ENCODE results near the gene CNTNAP2. TPM values are rescaled to one million over a fixed set of nuclear protein-coding genes. Genes with fewer than 3 reads are reported as not detected.

CNTNAP2 gene
- total RNA-seq, 1 experiment from 2014 or later = 64.5 TPM

GRCh38 chr7:147586526-147586925 is 1469.9 kb downstream of the CNTNAP2 start:
- peaks cover 0 to 7% of the 10 kb centered on the region in 2 experiments; a peak in 2 of 5 replicates for H3K9me3 Mint-ChIP-seq
- Histone ChIP-seq H3T11ph (ENCODE audit: low read length) (no peak overlapping the region), H4K8ac (replicated peaks; ENCODE audit: insufficient read length, low read depth, low read length) (no peak overlapping the region), H2BK15ac (ENCODE audit: low read depth, low read length) (no peak overlapping the region), H2BK120ac (ENCODE audit: low read depth, low read length, poor library complexity, severe bottlenecking) (no peak overlapping the region), H3K4ac (ENCODE audit: low read depth, low read length) (no peak overlapping the region), H3K9ac (ENCODE audit: extremely low read depth, insufficient read length, low read length) (no peak overlapping the region), H3K27ac (ENCODE audit: insufficient read length, low read depth, low read length) (no peak overlapping the region), H2BK12ac (ENCODE audit: insufficient read length, low read depth, low read length) (no peak overlapping the region), H4K20me1 (ENCODE audit: control insufficient read depth, insufficient read depth, insufficient read length) (no peaks in the 10 kb centered on the region), H3K4me2 (ENCODE audit: insufficient read depth, insufficient read length, low read length) (no peak overlapping the region), H2AK5ac (ENCODE audit: insufficient read length, low read length) (no peak overlapping the region), H3K14ac (ENCODE audit: insufficient read depth, low read length) (no peak overlapping the region), H3K79me2 (ENCODE audit: insufficient read depth, low read length) (no peaks in the 10 kb centered on the region), H4K91ac (ENCODE audit: insufficient read length, low read depth, low read length) (no peak overlapping the region), H4K5ac (ENCODE audit: insufficient read length, low read depth, low read length) (no peak overlapping the region), H3K27me3 (ENCODE audit: insufficient read depth, low read length) (no peaks in the 10 kb centered on the region), H2BK20ac (ENCODE audit: low read depth, low read length, poor library complexity, severe bottlenecking) (no peak overlapping the region), H3K4me1 (ENCODE audit: insufficient read depth, low read length) (peaks cover 7% of the 10 kb centered on the region; the same call in 1 of the 2 replicates), H3K56ac (ENCODE audit: insufficient read length, low read depth, low read length) (no peak overlapping the region), H3K18ac (ENCODE audit: insufficient read length, low read depth, low read length) (no peak overlapping the region), H3K79me1 (ENCODE audit: insufficient read depth, low read depth, low read length, poor library complexity, severe bottlenecking) (no peaks in the 10 kb centered on the region), H3K23ac (ENCODE audit: insufficient read length, low read depth, low read length) (no peak overlapping the region), H3K23me2 (ENCODE audit: insufficient read length, low read depth, low read length, poor library complexity, severe bottlenecking) (no peaks in the 10 kb centered on the region), H2AFZ (ENCODE audit: low read length) (no peak overlapping the region), H2BK5ac (ENCODE audit: insufficient read length, low read length) (no peak overlapping the region), H3K9me3 (ENCODE audit: control insufficient read depth, low read depth, low read length) (no peaks in the 10 kb centered on the region)
- H3K36me3 Mint-ChIP-seq (ENCODE audit: insufficient read depth in 1 of 3, low read depth in 3 of 3) = peaks cover 0 to 5% (median 0%) of the 10 kb centered on the region in 3 experiments; a peak in 2 of 7 replicates
- whole genome bisulfite sequencing (ENCODE audit: extremely low coverage, insufficient read length, low lambda C conversion rate) = no CpG with 5 or more reads among the region's 1 CpG
- DNase-seq = no peak
- no peak for TF ChIP-seq CTCF (conservative IDR thresholded peaks at IDR 0.05)
- no peaks in the 10 kb centered on the region for H3K27me3 Mint-ChIP-seq (ENCODE audit: low read depth)
- H3K4me1 Mint-ChIP-seq = peaks cover 35 to 47% of the 10 kb centered on the region in 2 experiments
- H3K27ac Mint-ChIP-seq = peak overlapping the region in 2 of 3 experiments; percentile 84 to 97; a peak in 5 of 7 replicates
- H3K4me3 Mint-ChIP-seq = no peak overlapping the region
